HepG2 (cell line): ENCODE results near the gene APC2. TPM values are rescaled to one million over a fixed set of nuclear protein-coding genes. Genes with fewer than 3 reads are reported as not detected.

ENCODE experiments used
- ATAC-seq: fragments of 200-7000 bp; cut with Tn5 transposase; 3 replicates; pipeline ENCODE4 v1.9.1; 2020; ENCODE audit warnings: mild to moderate bottlenecking, moderate library complexity
- BruUV-seq: library from RNA; stranded (reverse); fragments of 400-500 nt; replicated peaks from 2 replicates; lab custom pipeline; 2021; lab: Mats Ljungman, UMichigan
- CTCF ChIA-PET: fragments of 300-600 bp; formaldehyde crosslinking; extraction: SDS; loops from one replicate; lab custom pipeline; 2021; ENCODE audit warnings: low total read pairs, inconsistent platforms, low intra/inter-chr PET ratio; lab: Yijun Ruan, JAX
- POLR2A ChIA-PET: fragments of 350-600 bp; sonication (Branson Sonifier 250); formaldehyde crosslinking; loops from one replicate; lab custom pipeline; 2020; ENCODE audit warnings: antibody characterized with exemption, inconsistent platforms; lab: Yijun Ruan, JAX
- DNase-seq: peaks from one replicate; pipeline ENCODE4 v3.0.0-alpha.2; 2015; ENCODE audit warnings: low spot score
- FAIRE-seq: peaks from 3 replicates; lab custom pipeline; 2011; peaks lifted over from hg19 to GRCh38; lab: Jason Lieb, UNC
- H2AFZ ChIP-seq: one replicate; pipeline ENCODE4 v1.6.1; 2011; ENCODE audit warnings: low read length, inconsistent platforms
- H3K27ac ChIP-seq: fragments of 300-600 bp; 3 replicates; pipeline ENCODE4 v1.8.0; 2011; ENCODE audit warnings: mixed run types, mild to moderate bottlenecking, mixed read lengths, low read length, inconsistent platforms; ENCODE audit not compliant: insufficient read depth; ENCODE audit errors: extremely low read length
- H3K27me3 ChIP-seq, 2 experiments: fragments of 200-600 bp in 1 of 2; 2 replicates in 1 of 2; 3 replicates in 1 of 2; pipeline versions ENCODE4 v1.6.0 to v1.8.0; 2011; ENCODE audit warnings: low read length in 2 of 2, mild to moderate bottlenecking in 2 of 2, moderate library complexity in 2 of 2, inconsistent platforms in 1 of 2; ENCODE audit not compliant: insufficient read depth in 2 of 2, control insufficient read depth in 1 of 2
- H3K36me3 ChIP-seq, 2 experiments: fragments of 200-600 bp in 1 of 2; replicated peaks in 1 of 2; 2 replicates in 1 of 2; 3 replicates in 1 of 2; pipeline versions ENCODE4 v1.5.1 to v1.8.0; 2011; ENCODE audit warnings: low read length in 2 of 2, inconsistent platforms in 1 of 2; ENCODE audit not compliant: insufficient read depth in 2 of 2, control insufficient read depth in 1 of 2
- H3K4me1 ChIP-seq: 2 replicates; pipeline ENCODE4 v1.5.1; 2012; ENCODE audit warnings: low read length, inconsistent platforms; ENCODE audit not compliant: insufficient read depth
- H3K4me2 ChIP-seq: 2 replicates; pipeline ENCODE4 v1.6.0; 2011; ENCODE audit warnings: low read depth, low read length, inconsistent platforms
- H3K4me3 ChIP-seq, 3 experiments: fragments of 200-600 bp in 1 of 3; sonication (generic), shearing (Covaris generic) in 1 of 3; replicated peaks in 1 of 3; 2 replicates each; pipeline ENCODE4 v1.5.1; 2011 to 2016; ENCODE audit warnings: low read length in 3 of 3, inconsistent platforms in 2 of 3, low read depth in 2 of 3, mild to moderate bottlenecking in 2 of 3, control low read depth in 1 of 3, mixed read lengths in 1 of 3; ENCODE audit not compliant: insufficient read depth in 1 of 3
- H3K79me2 ChIP-seq: one replicate; pipeline ENCODE4 v1.6.1; 2011; ENCODE audit warnings: low read length, inconsistent platforms; ENCODE audit not compliant: insufficient read depth
- H3K9ac ChIP-seq: 2 replicates; pipeline ENCODE4 v1.6.0; 2011; ENCODE audit warnings: mild to moderate bottlenecking, low read depth, low read length, inconsistent platforms; ENCODE audit not compliant: insufficient read depth
- H3K9me3 ChIP-seq: 2 replicates; pipeline ENCODE4 v1.5.1; 2012; ENCODE audit warnings: mild to moderate bottlenecking, low read length
- H4K20me1 ChIP-seq: 2 replicates; pipeline ENCODE4 v1.6.0; 2011; ENCODE audit warnings: inconsistent platforms, mild to moderate bottlenecking, low read length, moderate library complexity; ENCODE audit not compliant: insufficient read depth
- ELF1 ChIP-seq: sonication (generic); formaldehyde crosslinking; IDR thresholded peaks from 2 replicates; pipeline ENCODE4 v1.4.0; 2020; ENCODE audit warnings: missing genetic modification reagents
- GABPB1 ChIP-seq: IDR thresholded peaks from 2 replicates; pipeline ENCODE4 v1.6.1; 2016; ENCODE audit warnings: mild to moderate bottlenecking, missing genetic modification reagents, moderate library complexity, missing compliant biosample characterization
- MED1 ChIP-seq: sonication (generic); formaldehyde crosslinking; IDR thresholded peaks from 2 replicates; pipeline ENCODE4 v1.4.0; 2020; ENCODE audit warnings: missing genetic modification reagents
- MZF1 ChIP-seq: sonication (generic); formaldehyde crosslinking; IDR thresholded peaks from 2 replicates; pipeline ENCODE4 v1.8.1; 2023; ENCODE audit warnings: mild to moderate bottlenecking, missing genetic modification reagents, borderline replicate concordance
- POLR2A ChIP-seq, 2 experiments: IDR thresholded peaks; 2 replicates each; pipeline ENCODE4 v1.6.1; 2011; ENCODE audit warnings: low read depth in 2 of 2, low read length in 2 of 2, mild to moderate bottlenecking in 1 of 2, moderate library complexity in 1 of 2; ENCODE audit not compliant: insufficient read depth in 1 of 2
- SNAPC2 ChIP-seq: sonication (generic); formaldehyde crosslinking; IDR thresholded peaks from 2 replicates; pipeline ENCODE4 v1.8.1; 2022; ENCODE audit warnings: mild to moderate bottlenecking, missing genetic modification reagents
- SRY ChIP-seq: sonication (generic); formaldehyde crosslinking; IDR thresholded peaks from 2 replicates; pipeline ENCODE4 v1.8.0; 2022; ENCODE audit warnings: mild to moderate bottlenecking, missing genetic modification reagents
- SYNCRIP ChIP-seq: fragments of 200-400 bp; formaldehyde crosslinking; IDR thresholded peaks from 2 replicates; pipeline ENCODE4 v1.6.1; 2018; ENCODE audit warnings: mild to moderate bottlenecking, low read depth, low read length; ENCODE audit not compliant: insufficient read depth
- THYN1 ChIP-seq: sonication (generic); formaldehyde crosslinking; IDR thresholded peaks from 2 replicates; pipeline ENCODE4 v1.8.1; 2023; ENCODE audit warnings: low read depth, mild to moderate bottlenecking, moderate library complexity, missing genetic modification reagents, borderline replicate concordance
- TOPORS ChIP-seq: sonication (generic); formaldehyde crosslinking; IDR thresholded peaks from 2 replicates; pipeline ENCODE4 v1.8.0; 2023; ENCODE audit warnings: mild to moderate bottlenecking, missing genetic modification reagents
- ZNF792 ChIP-seq: IDR thresholded peaks from 2 replicates; pipeline ENCODE4 v1.6.1; 2016
- WGBS: methylation state at CpG from one replicate; pipeline ENCODE4 v1.1.6; 2017; ENCODE audit warnings: low lambda C conversion rate; 5-methylcytosine and 5-hydroxymethylcytosine counted together
- in situ Hi-C: cut with HindIII; loops from 2 replicates; pipeline ENCODE4 v1.10.0; 2017; ENCODE audit warnings: low pct_unique_long_range_greater_than_20kb; ENCODE audit not compliant: extremely low pct_ligation_motif_present
- intact Hi-C: fragments of 100-400 bp; cut with micrococcal nuclease; formaldehyde crosslinking; loops from one replicate; pipeline ENCODE4 v1.10.0; 2022; ENCODE audit not compliant: unreplicated experiment
- polyA plus RNA-seq, 8 experiments: library from polyadenylated mRNA; depleted of rRNA in 3 of 8; stranded (reverse) in 7 of 8; unstranded in 1 of 8; fragments of >200 nt; fragmentation: Illumina TruSeq in 4 of 8; extraction: Trizol in 4 of 8; gene quantifications; 2 replicates each; pipeline versions ENCODE4 v1.2.1 to v1.2.3, GENCODE V29; 2011 to 2016; ENCODE audit warnings: low read depth in 4 of 8, missing spikeins in 1 of 8, mixed read lengths in 1 of 8; ENCODE audit not compliant: insufficient read depth in 1 of 8
- total RNA-seq, 5 experiments: library from RNA; depleted of rRNA; stranded (reverse); fragments of >200 nt; fragmentation: Illumina TruSeq; extraction: Trizol; gene quantifications; 2 replicates each; pipeline ENCODE4 v1.2.3, GENCODE V29; 2016; ENCODE audit warnings: low read depth in 1 of 5
- TF ChIP-seq, protein P1 (sequence below): sonication (generic); formaldehyde crosslinking; IDR thresholded peaks from 2 replicates; pipeline ENCODE4 v1.5.0; 2020; ENCODE audit warnings: mild to moderate bottlenecking, missing genetic modification reagents
- TF ChIP-seq, protein P2 (sequence below): sonication (generic); formaldehyde crosslinking; IDR thresholded peaks from 2 replicates; pipeline ENCODE4 v1.4.0; 2020; ENCODE audit warnings: missing genetic modification reagents
- TF ChIP-seq, protein P3 (sequence below): IDR thresholded peaks from 2 replicates; pipeline ENCODE4 v1.6.1; 2012; ENCODE audit warnings: low read length, improper control_type of control experiment

Gene APC2
- total and polyA plus RNA-seq, 2 of the 13 experiments (the other 11 are each of a cell fraction or from before 2014, with no cell fraction given): 0.08 to 0.22 TPM

DNA sequence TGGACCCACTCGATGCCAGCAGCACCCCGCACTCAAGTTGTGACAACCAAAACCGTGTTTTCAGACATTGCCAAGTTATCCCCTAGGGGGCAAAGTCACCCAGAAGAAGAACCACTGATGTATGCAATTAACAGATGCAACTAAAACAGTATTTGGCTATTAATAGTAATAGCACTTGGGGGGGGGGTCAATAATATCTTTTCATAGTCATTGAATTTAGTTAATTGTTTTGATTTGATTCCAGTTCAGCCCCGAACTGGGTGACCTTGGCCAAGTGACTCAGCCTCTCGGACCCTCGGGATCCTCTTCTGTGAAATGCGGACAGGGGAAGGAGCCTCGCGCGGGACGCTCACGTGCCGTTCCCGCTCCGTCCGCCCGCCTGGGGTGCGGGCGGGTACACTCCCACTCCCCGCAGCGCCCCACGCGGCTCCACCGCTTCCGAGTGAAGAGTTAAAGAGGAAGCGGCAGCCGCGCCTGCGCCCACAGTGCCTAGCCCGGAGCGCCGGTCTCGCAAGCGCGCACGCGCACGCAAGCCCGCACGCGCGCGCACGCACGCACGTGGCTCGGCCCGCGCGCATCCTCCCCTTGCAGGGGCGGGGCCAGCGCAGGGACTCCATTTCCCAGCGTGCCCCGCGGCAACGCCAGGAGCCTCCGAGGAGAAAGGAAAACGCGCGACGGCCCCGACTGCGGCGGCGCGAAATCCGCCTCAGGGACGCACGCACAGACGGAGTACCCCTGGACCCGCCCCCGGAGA is 43.0 kb upstream of the APC2 start (continued):
- TF ChIP-seq, protein P1, sequence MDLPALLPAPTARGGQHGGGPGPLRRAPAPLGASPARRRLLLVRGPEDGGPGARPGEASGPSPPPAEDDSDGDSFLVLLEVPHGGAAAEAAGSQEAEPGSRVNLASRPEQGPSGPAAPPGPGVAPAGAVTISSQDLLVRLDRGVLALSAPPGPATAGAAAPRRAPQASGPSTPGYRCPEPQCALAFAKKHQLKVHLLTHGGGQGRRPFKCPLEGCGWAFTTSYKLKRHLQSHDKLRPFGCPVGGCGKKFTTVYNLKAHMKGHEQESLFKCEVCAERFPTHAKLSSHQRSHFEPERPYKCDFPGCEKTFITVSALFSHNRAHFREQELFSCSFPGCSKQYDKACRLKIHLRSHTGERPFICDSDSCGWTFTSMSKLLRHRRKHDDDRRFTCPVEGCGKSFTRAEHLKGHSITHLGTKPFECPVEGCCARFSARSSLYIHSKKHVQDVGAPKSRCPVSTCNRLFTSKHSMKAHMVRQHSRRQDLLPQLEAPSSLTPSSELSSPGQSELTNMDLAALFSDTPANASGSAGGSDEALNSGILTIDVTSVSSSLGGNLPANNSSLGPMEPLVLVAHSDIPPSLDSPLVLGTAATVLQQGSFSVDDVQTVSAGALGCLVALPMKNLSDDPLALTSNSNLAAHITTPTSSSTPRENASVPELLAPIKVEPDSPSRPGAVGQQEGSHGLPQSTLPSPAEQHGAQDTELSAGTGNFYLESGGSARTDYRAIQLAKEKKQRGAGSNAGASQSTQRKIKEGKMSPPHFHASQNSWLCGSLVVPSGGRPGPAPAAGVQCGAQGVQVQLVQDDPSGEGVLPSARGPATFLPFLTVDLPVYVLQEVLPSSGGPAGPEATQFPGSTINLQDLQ: peak; percentile 100
- no peak; the same call in 1 of the 2 replicates for TF ChIP-seq ELF1 (CRISPR knock-in tag)
- peak; percentile 49 for TF ChIP-seq MED1 (CRISPR knock-in tag)
- no peak for TF ChIP-seq MZF1 (CRISPR knock-in tag)

DNA sequence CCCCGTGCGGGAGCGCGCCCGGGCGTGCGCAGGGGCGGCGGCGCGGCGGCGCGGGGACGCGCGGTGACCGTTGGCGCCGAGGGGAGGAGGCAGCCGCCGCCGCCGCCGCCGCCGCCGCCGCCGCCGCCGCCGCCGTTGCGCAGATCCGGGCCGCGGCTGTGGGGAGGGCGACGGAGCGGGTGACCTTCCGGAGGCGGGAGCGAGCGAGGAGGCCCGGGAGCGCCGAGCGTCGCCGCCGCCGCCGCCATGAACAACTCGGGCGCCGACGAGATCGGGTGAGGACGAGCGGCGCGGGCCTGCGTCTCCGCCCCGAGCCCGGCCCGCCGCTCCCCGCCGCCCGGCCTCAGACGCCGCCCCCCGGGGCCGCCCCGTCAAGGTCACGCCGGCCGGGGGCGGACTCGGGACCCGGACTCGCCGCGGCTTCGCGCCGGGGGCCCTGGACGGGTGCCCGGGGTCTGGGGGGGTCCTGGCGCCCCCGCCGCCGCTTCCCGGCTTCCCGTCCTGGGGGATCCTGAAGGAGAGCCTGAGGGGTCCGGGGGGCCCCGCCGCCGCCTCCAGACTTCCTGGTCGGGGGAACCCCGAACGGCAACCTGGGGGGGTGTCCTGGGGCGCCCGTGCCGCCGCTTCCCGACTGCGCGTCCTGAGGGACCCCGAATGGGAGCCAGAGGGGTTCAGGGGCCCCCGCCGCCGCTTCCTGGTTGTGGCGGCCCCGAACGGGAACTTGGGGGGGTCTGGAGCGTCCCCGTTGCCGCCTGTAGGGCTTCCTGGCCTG is 42.2 kb upstream of the APC2 start, which contains the start of gene DAZAP1:
DAZAP1 (plus strand) TSS at position 59 of the 772 bp plus-strand sequence; CDS start at position 247, 188 bp downstream.
- FAIRE-seq (no peak), ATAC-seq (no peak), DNase-seq (no peak)
- H4K20me1 ChIP-seq: peaks cover 41% of the 10 kb centered on the region
- H3K27ac ChIP-seq: peak within 1 kb of the TSS; percentile 91
- H3K9ac ChIP-seq: peak within 1 kb of the TSS; percentile 96
- CTCF ChIA-PET: interaction anchor here (0.6 kb wide), 1 partner anchor 96 kb away, joined by 3 read pairs; no protein-coding TSS in a partner anchor
- BruUV-seq: TSS peak; percentile 57
- peak within 1 kb of the TSS; percentile 88 to 95 (median 90) for H3K4me3 ChIP-seq
- H2AFZ ChIP-seq: no peak within 1 kb of the TSS
- WGBS: no CpG with 5 or more reads among the region's 121 CpGs
- H3K79me2 ChIP-seq: peaks cover 49% of the 10 kb centered on the region
- no peaks in the 10 kb centered on the region for H3K9me3 ChIP-seq
- in situ Hi-C loops: no loop called here
- POLR2A ChIA-PET: interaction anchor here (1.3 kb wide), 1 partner anchor 17 kb away, joined by 5 read pairs; no protein-coding TSS in a partner anchor
- intact Hi-C loops: no loop called here
- peaks cover 58% of the 10 kb centered on the region for H3K4me1 ChIP-seq
- no peaks in the 10 kb centered on the region; a peak in 2 of 5 replicates for H3K27me3 ChIP-seq
- H3K4me2 ChIP-seq: peak within 1 kb of the TSS; percentile 99
- H3K36me3 ChIP-seq: peaks cover 3 to 17% of the 10 kb centered on the region in 2 experiments; a peak in 4 of 5 replicates
- TF ChIP-seq, protein P2, sequence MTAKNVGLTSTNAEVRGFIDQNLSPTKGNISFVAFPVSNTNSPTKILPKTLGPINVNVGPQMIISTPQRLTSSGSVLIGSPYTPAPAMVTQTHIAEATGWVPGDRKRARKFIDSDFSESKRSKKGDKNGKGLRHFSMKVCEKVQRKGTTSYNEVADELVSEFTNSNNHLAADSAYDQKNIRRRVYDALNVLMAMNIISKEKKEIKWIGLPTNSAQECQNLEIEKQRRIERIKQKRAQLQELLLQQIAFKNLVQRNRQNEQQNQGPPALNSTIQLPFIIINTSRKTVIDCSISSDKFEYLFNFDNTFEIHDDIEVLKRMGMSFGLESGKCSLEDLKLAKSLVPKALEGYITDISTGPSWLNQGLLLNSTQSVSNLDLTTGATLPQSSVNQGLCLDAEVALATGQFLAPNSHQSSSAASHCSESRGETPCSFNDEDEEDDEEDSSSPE: no peak
- no peak for TF ChIP-seq GABPB1
- no peak for TF ChIP-seq SYNCRIP
- peak in 1 of 2 experiments; percentile 31; a peak in 1 of 4 replicates for TF ChIP-seq POLR2A (IDR thresholded peaks at IDR 0.05; ENCODE audit: insufficient read depth in 1 of 2, low read depth in 2 of 2, low read length in 2 of 2)
- no peak for TF ChIP-seq SRY
- no peak for TF ChIP-seq THYN1 (CRISPR knock-in tag)
- no peak for TF ChIP-seq SNAPC2 (CRISPR knock-in tag)
- no peak for TF ChIP-seq TOPORS
- TF ChIP-seq ZNF792: no peak
- TF ChIP-seq, protein P3, sequence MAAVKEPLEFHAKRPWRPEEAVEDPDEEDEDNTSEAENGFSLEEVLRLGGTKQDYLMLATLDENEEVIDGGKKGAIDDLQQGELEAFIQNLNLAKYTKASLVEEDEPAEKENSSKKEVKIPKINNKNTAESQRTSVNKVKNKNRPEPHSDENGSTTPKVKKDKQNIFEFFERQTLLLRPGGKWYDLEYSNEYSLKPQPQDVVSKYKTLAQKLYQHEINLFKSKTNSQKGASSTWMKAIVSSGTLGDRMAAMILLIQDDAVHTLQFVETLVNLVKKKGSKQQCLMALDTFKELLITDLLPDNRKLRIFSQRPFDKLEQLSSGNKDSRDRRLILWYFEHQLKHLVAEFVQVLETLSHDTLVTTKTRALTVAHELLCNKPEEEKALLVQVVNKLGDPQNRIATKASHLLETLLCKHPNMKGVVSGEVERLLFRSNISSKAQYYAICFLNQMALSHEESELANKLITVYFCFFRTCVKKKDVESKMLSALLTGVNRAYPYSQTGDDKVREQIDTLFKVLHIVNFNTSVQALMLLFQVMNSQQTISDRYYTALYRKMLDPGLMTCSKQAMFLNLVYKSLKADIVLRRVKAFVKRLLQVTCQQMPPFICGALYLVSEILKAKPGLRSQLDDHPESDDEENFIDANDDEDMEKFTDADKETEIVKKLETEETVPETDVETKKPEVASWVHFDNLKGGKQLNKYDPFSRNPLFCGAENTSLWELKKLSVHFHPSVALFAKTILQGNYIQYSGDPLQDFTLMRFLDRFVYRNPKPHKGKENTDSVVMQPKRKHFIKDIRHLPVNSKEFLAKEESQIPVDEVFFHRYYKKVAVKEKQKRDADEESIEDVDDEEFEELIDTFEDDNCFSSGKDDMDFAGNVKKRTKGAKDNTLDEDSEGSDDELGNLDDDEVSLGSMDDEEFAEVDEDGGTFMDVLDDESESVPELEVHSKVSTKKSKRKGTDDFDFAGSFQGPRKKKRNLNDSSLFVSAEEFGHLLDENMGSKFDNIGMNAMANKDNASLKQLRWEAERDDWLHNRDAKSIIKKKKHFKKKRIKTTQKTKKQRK: no peak
